Heart right ventricle (tissue), 16 donors: ENCODE measurements around the gene CARHSP1. TPM values are rescaled to one million over a fixed set of nuclear protein-coding genes. Genes with fewer than 3 reads are reported as not detected.
A peak's percentile ranks its signal among the peaks of the same experiment; 100 is the strongest.

Experiments
- ATAC-seq, 8 donors: fragments of 200-7000 bp; cut with Tn5 transposase; one replicate each; pipeline ENCODE4 v1.9.1; 2020; ENCODE audit warnings: mild to moderate bottlenecking in 8 of 8, moderate library complexity in 8 of 8, moderate number of reproducible peaks in 1 of 8
- DNase-seq, 2 donors: peaks; one replicate each; pipeline ENCODE4 v3.0.0-alpha.2; 2020
- H3K27ac ChIP-seq, 10 donors: fragments of 200-600 bp; sonication (generic) in 2 of 10; one replicate each; pipeline versions ENCODE4 v1.5.0 to v1.8.0; 2020 to 2022; ENCODE audit warnings: mild to moderate bottlenecking in 3 of 10
- H3K27me3 ChIP-seq, 7 donors: fragments of 200-600 bp; one replicate each; pipeline ENCODE4 v1.8.0; 2021 to 2022; ENCODE audit warnings: mild to moderate bottlenecking in 2 of 7
- H3K36me3 ChIP-seq, 9 donors: fragments of 200-600 bp; sonication (generic) in 1 of 9; one replicate each; pipeline versions ENCODE4 v1.5.0 to v1.8.0; 2020 to 2022; ENCODE audit warnings: mild to moderate bottlenecking in 2 of 9
- H3K4me1 ChIP-seq, 9 donors: fragments of 200-600 bp; sonication (generic) in 1 of 9; one replicate each; pipeline versions ENCODE4 v1.5.0 to v1.8.0; 2020 to 2022; ENCODE audit warnings: mild to moderate bottlenecking in 4 of 9
- H3K4me3 ChIP-seq, 10 donors: fragments of 200-600 bp; sonication (generic) in 2 of 10; one replicate each; pipeline versions ENCODE4 v1.5.0 to v1.8.0; 2020 to 2022; ENCODE audit warnings: mild to moderate bottlenecking in 7 of 10, moderate library complexity in 2 of 10
- H3K9me3 ChIP-seq, 11 donors: fragments of 200-600 bp in 10 of 11; sonication (generic) in 2 of 11; one replicate each; pipeline versions ENCODE4 v1.5.0 to v1.8.0; 2013 to 2022; ENCODE audit warnings: mild to moderate bottlenecking in 2 of 11, control low read depth in 1 of 11, moderate library complexity in 1 of 11
- CTCF ChIP-seq, 9 donors: fragments of 200-600 bp; sonication (generic) in 2 of 9; IDR thresholded peaks; one replicate each; pipeline versions ENCODE4 v1.5.0 to v1.8.0; 2021 to 2022; ENCODE audit warnings: antibody characterized with exemption in 9 of 9, mild to moderate bottlenecking in 5 of 9, moderate library complexity in 1 of 9
- WGBS, 2 donors: extraction: QIAGEN DNeasy Blood & Tissue Kit; methylation state at CpG; one replicate each; pipeline ENCODE4 v1.1.7; 2013; ENCODE audit warnings: inconsistent platforms in 1 of 2; 5-methylcytosine and 5-hydroxymethylcytosine counted together
- intact Hi-C, 10 donors: fragments of 100-400 bp; cut with DNase I; formaldehyde crosslinking; loops; one replicate each; pipeline versions ENCODE4 v1.11.1 to v1.14.2; 2022
- polyA plus RNA-seq, 2 donors: library from polyadenylated mRNA; stranded (reverse); fragments of 200-250 nt; gene quantifications; one replicate each; pipeline ENCODE4 v1.2.3, GENCODE V29; 2013
- total RNA-seq, 10 donors: library from RNA; stranded (reverse); fragmentation: NEBNext Ultra II Directional in 3 of 10; extraction: Animal tissue kit (Norgen Biotek cat#: 25700) in 3 of 10; gene quantifications; one replicate each; pipeline versions ENCODE4 v1.2.1 to v1.2.4, GENCODE V29; 2021 to 2023
- donor health status: Arrhythmogenic right ventricular cardiomyopathy.
- donor health status: ischemic (EF 13 %, LVEDD 7.1; RV severe dilation, severe dysfunction).
- donor health status: healthy with polysubstance abuse.
- donor health status: DM: no; HTN: yes; CAD: no.
- donor health status: DM: no; HTN: no; CAD: no.
- donor health status: ischemic (EF 25% LVEDD 6.9; RV normal size, moderate dysfunction).
- donor health status: ischemic (EF 25% LVEDD 5.7; RV mildly dilated, moderate dysfunction).
- donor health status: healthy.
- donor health status: DM: yes; HTN: yes; CAD: no.
- donor health status: Ischemic cardiomyopathy.
- donor health status: ischemic (EF 35%, LVEDD 5.7; RV mildly dilated, moderate dysfunction).
- donor health status: nonischemic (EF 11% LVEDD 7.7; RV severe dilation, severe dysfunction).
- donor health status: DM: yes; HTN: yes; CAD: no.
- donor health status: PGD.
- donor health status: ischemic (EF 29% LVEDD 5.4; RV normal size, mild dysfunction).
- donor health status: nonischemic (EF 23%, LVEDD 6.1; RV moderate dilation, normal function).

The CARHSP1 gene
- total and polyA plus RNA-seq, 12 donors = 12.7 to 76.3 (median 28.8) TPM

GRCh38 chr16:8855972-8856371 is 12.8 kb downstream of the CARHSP1 start:
- intact Hi-C loops = no loop called here
- Histone ChIP-seq H3K36me3 (peaks cover 0 to 79% (median 6%) of the 10 kb centered on the region in 9 donors), H3K4me1 (peaks cover 0 to 72% (median 33%) of the 10 kb centered on the region in 9 donors), H3K9me3 (no peaks in the 10 kb centered on the region), H3K27me3 (no peaks in the 10 kb centered on the region), H3K27ac (peak overlapping the region in 7 of 10 donors; percentile 22 to 64 (median 56)), H3K4me3 (no peak overlapping the region)
- WGBS, 2 donors = 51 to 71% methylated on average over 5 of the region's 5 CpGs
- ATAC-seq (no peak), DNase-seq (no peak)
- no peak for TF ChIP-seq CTCF (IDR thresholded peaks at IDR 0.05)

- intact Hi-C loops = no loop called here
- peaks cover 0 to 84% (median 6%) of the 10 kb centered on the region in 9 donors for H3K36me3 ChIP-seq
Observed at GRCh38 chr16:8855051-8855786, 13.6 kb downstream of the CARHSP1 start.

GRCh38 chr16:8854298-8854948 is 14.4 kb downstream of the CARHSP1 start:
- peaks cover 0 to 92% (median 13%) of the 10 kb centered on the region in 9 donors for H3K36me3 ChIP-seq
- TF ChIP-seq CTCF (IDR thresholded peaks at IDR 0.05) = no peak
- no peak for ATAC-seq
- 92 to 93% methylated on average over 9 of the region's 9 CpGs for WGBS, 2 donors
- no peak for DNase-seq
- no peaks in the 10 kb centered on the region for H3K27me3 ChIP-seq
- H3K27ac ChIP-seq = peak overlapping the region in 6 of 10 donors; percentile 19 to 79 (median 56)
- no peaks in the 10 kb centered on the region for H3K9me3 ChIP-seq
- peaks cover 4 to 73% (median 33%) of the 10 kb centered on the region in 9 donors for H3K4me1 ChIP-seq
- no peak overlapping the region for H3K4me3 ChIP-seq
- intact Hi-C loops = no loop called here

More at GRCh38 chr16:8855051-8855786, 13.6 kb downstream of the CARHSP1 start:
- WGBS, 2 donors = 84% methylated on average over 11 of the region's 11 CpGs
- Histone ChIP-seq H3K27ac (peak overlapping the region in 6 of 10 donors; percentile 22 to 79 (median 52)), H3K9me3 (no peaks in the 10 kb centered on the region), H3K4me3 (no peak overlapping the region), H3K4me1 (peaks cover 3 to 72% (median 30%) of the 10 kb centered on the region in 9 donors), H3K27me3 (no peaks in the 10 kb centered on the region)
- DNase-seq (no peak), ATAC-seq (no peak)
- no peak for TF ChIP-seq CTCF (IDR thresholded peaks at IDR 0.05)

DNA sequence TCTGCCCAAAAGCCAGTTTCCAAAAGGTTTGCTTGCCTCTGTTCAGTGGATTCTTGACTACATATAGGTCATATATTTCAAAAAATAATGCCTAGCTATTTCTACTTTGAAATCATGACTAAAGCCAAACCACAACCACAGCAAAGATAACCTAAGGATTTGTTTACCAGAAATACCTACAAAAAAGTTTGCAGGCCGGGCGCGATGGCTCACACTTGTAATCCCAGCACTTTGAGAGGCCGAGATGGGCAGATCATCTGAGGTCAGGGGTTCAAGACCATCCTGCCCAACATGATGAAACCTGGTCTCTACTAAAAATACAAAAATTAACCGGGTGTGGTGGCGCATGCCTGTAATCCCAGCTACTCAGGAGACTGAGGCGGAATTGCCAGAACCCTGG is 15.2 kb downstream of the CARHSP1 start:
- ATAC-seq (no peak), DNase-seq (no peak)
- peaks cover 4 to 70% (median 36%) of the 10 kb centered on the region in 9 donors for H3K4me1 ChIP-seq
- H3K9me3 ChIP-seq = no peaks in the 10 kb centered on the region
- 90 to 94% methylated on average over 7 of the region's 7 CpGs for WGBS, 2 donors
- H3K4me3 ChIP-seq = no peak overlapping the region
- peak overlapping the region in 8 of 10 donors; percentile 40 to 79 (median 53) for H3K27ac ChIP-seq
- intact Hi-C loops = no loop called here
- no peak for TF ChIP-seq CTCF (IDR thresholded peaks at IDR 0.05)
- no peaks in the 10 kb centered on the region for H3K27me3 ChIP-seq
- peaks cover 0 to 92% (median 21%) of the 10 kb centered on the region in 9 donors for H3K36me3 ChIP-seq
